NOMO-1 treated with DMSO at 0.1 percent for 48 hours (cell line): ENCODE measurements around the gene KRTAP10-3.

Source experiments
- DNase-seq: peaks from one replicate; lab custom pipeline; 2025; ENCODE audit not compliant: unreplicated experiment; lab: John Stamatoyannopoulos, UW

KRTAP10-3 gene

DNA sequence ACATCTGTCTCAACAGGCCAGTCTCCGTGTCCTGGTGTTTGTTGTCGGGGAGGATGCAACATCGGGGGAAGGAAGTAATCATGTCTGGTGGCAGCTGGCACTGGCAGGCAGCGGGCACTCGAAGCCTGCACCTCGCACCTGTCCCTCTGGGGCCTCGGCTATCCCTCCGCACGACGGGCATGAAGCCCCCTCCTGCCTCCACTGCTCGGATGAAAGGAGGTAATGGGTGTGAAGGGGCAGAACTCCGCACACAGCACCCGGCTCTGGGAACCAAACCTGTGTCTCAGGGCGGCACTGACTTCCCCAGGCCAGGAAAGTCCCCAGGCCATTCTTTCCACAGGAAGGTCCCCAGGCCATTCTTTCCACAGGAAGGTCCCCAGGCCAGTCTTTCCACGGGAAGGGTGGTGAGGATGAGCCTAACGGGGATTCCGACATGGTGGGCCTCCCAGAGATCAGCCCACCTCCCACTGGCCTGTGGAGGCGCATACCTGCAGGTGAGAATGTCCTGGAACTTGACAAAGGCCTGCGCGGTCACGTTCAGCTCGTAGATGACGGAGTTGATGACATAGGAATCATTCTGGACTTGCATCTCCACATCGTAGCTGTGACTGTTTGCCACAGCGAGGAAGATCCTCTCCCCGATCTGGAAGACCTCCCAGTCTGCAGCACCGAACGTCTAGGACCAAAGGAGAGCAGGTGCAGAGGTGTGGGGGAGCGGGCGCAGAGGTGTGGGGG is 49.7 kb downstream of the KRTAP10-3 start:
- DNase-seq, result no peak

DNA sequence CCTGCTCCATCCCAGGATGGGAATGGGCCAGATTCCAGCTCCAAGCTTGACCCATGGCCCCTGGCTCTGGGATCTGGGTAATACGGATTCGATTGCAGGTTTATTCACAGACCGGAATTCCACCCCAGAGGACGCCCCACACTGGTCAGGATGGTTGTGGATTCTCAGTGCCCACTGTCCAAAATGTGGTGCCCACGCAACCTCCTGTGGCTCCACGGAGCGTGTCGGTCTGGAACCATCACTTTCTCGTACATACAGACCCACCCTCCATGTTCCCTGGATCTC is 50.2 kb downstream of the KRTAP10-3 start:
- no peak for DNase-seq
